H1 (cell line): ENCODE results near the gene ELMO1. TPM values are rescaled to one million over a fixed set of nuclear protein-coding genes. Genes with fewer than 3 reads are reported as not detected.

Experiments
- CTCF ChIA-PET: fragments of 300-600 bp; sonication (Branson Sonifier 250); formaldehyde crosslinking; loops from one replicate; lab custom pipeline; 2021; ENCODE audit not compliant: partially characterized antibody; lab: Charles Lee
- POLR2A ChIA-PET: fragments of 300-600 bp; sonication (Branson Sonifier 250); formaldehyde crosslinking; loops from one replicate; lab custom pipeline; 2021; ENCODE audit warnings: inconsistent platforms; ENCODE audit not compliant: partially characterized antibody; lab: Charles Lee
- DNase-seq, 2 experiments: peaks; one replicate each; pipeline versions ENCODE4 v3.0.0 to v3.0.0-alpha.2; 2010 to 2022; ENCODE audit warnings: low spot score in 2 of 2, low read depth in 1 of 2, mixed read lengths in 1 of 2
- FAIRE-seq: peaks from 2 replicates; lab custom pipeline; 2011; peaks lifted over from hg19 to GRCh38; lab: Jason Lieb, UNC
- H2AFZ ChIP-seq: 2 replicates; pipeline ENCODE4 v1.8.1; 2012; ENCODE audit warnings: low read length, inconsistent platforms
- H2AK5ac ChIP-seq: 2 replicates; pipeline ENCODE4 v1.6.1; 2013; ENCODE audit warnings: low read depth, low read length
- H2BK120ac ChIP-seq: replicated peaks from 2 replicates; pipeline ENCODE3; 2013; ENCODE audit warnings: low read depth, low read length, inconsistent platforms
- H2BK12ac ChIP-seq: 2 replicates; pipeline ENCODE4 v1.6.1; 2013; ENCODE audit warnings: low read depth, low read length
- H2BK15ac ChIP-seq: 2 replicates; pipeline ENCODE4 v1.6.1; 2013; ENCODE audit warnings: low read length
- H2BK20ac ChIP-seq: 2 replicates; pipeline ENCODE4 v1.6.1; 2013; ENCODE audit warnings: low read length
- H2BK5ac ChIP-seq: 2 replicates; pipeline ENCODE4 v1.6.1; 2013; ENCODE audit warnings: low read depth, low read length
- H3K14ac ChIP-seq: 2 replicates; pipeline ENCODE4 v1.6.1; 2013; ENCODE audit warnings: inconsistent platforms; ENCODE audit not compliant: insufficient read length
- H3K18ac ChIP-seq: 2 replicates; pipeline ENCODE4 v1.6.1; 2013; ENCODE audit warnings: low read length; ENCODE audit errors: extremely low read depth
- H3K23ac ChIP-seq: 2 replicates; pipeline ENCODE4 v1.6.1; 2013; ENCODE audit warnings: inconsistent platforms; ENCODE audit not compliant: insufficient read length
- H3K23me2 ChIP-seq: 2 replicates; pipeline ENCODE4 v1.6.1; 2013; ENCODE audit warnings: low read depth, low read length
- H3K27ac ChIP-seq: 2 replicates; pipeline ENCODE4 v1.6.1; 2011; ENCODE audit warnings: low read depth, low read length, inconsistent platforms
- H3K27me3 ChIP-seq, 4 experiments: replicated peaks in 1 of 4; 1 replicate in 1 of 4; 2 replicates in 3 of 4; pipeline versions ENCODE4 v1.6.1 to v1.8.1; 2011 to 2013; ENCODE audit warnings: low read length in 3 of 4, mild to moderate bottlenecking in 3 of 4, inconsistent platforms in 2 of 4, mixed read lengths in 2 of 4, moderate library complexity in 1 of 4; ENCODE audit not compliant: control insufficient read depth in 3 of 4, insufficient read depth in 3 of 4; ENCODE audit errors: extremely low read depth in 1 of 4
- H3K36me3 ChIP-seq, 4 experiments: 2 replicates each; pipeline versions ENCODE4 v1.6.1 to v1.8.1; 2011 to 2013; ENCODE audit warnings: mild to moderate bottlenecking in 4 of 4, low read length in 3 of 4, moderate library complexity in 2 of 4, control low read depth in 1 of 4, inconsistent platforms in 1 of 4; ENCODE audit not compliant: insufficient read depth in 4 of 4, control insufficient read depth in 2 of 4
- H3K4ac ChIP-seq: replicated peaks from 2 replicates; pipeline ENCODE3; 2013; ENCODE audit warnings: low read length, low read depth, mixed read lengths, inconsistent platforms; ENCODE audit not compliant: insufficient read length
- H3K4me1 ChIP-seq, 4 experiments: replicated peaks in 1 of 4; 1 replicate in 1 of 4; 2 replicates in 3 of 4; pipeline versions ENCODE4 v1.6.1 to v1.8.1; 2011 to 2013; ENCODE audit warnings: low read length in 3 of 4, inconsistent platforms in 2 of 4, mixed read lengths in 1 of 4; ENCODE audit not compliant: insufficient read depth in 4 of 4, control insufficient read depth in 3 of 4
- H3K4me2 ChIP-seq, 2 experiments: 2 replicates each; pipeline versions ENCODE4 v1.6.1 to v1.8.1; 2011 to 2013; ENCODE audit warnings: low read depth in 2 of 2, low read length in 2 of 2, control low read depth in 1 of 2, inconsistent platforms in 1 of 2, mild to moderate bottlenecking in 1 of 2; ENCODE audit not compliant: insufficient read depth in 1 of 2
- H3K4me3 ChIP-seq, 4 experiments: fragments of 200-600, 300-600 bp in 1 of 4; sonication (generic), shearing (Covaris generic), sonication (Bioruptor Twin) in 1 of 4; 2 replicates each; pipeline versions ENCODE4 v1.5.1 to v1.8.1; 2011 to 2016; ENCODE audit warnings: low read length in 4 of 4, low read depth in 3 of 4, control low read depth in 2 of 4, inconsistent platforms in 2 of 4, mild to moderate bottlenecking in 2 of 4, mixed read lengths in 1 of 4, moderate library complexity in 1 of 4; ENCODE audit not compliant: insufficient read depth in 2 of 4; ENCODE audit errors: extremely low read depth in 1 of 4
- H3K56ac ChIP-seq: replicated peaks from 2 replicates; pipeline ENCODE3; 2013; ENCODE audit warnings: low read depth, mild to moderate bottlenecking, mixed read lengths, low read length, inconsistent platforms; ENCODE audit not compliant: insufficient read length
- H3K79me1 ChIP-seq: 2 replicates; pipeline ENCODE4 v1.6.1; 2013; ENCODE audit warnings: low read depth, low read length, control low read depth
- H3K79me2 ChIP-seq, 2 experiments: 2 replicates each; pipeline versions ENCODE4 v1.6.1 to v1.8.1; 2012 to 2013; ENCODE audit warnings: low read length in 2 of 2, mild to moderate bottlenecking in 2 of 2, inconsistent platforms in 1 of 2; ENCODE audit not compliant: insufficient read depth in 2 of 2, control insufficient read depth in 1 of 2
- H3K9ac ChIP-seq, 4 experiments: replicated peaks in 1 of 4; 1 replicate in 1 of 4; 2 replicates in 3 of 4; pipeline versions ENCODE4 v1.6.1 to v1.8.1; 2011 to 2013; ENCODE audit warnings: low read depth in 3 of 4, low read length in 3 of 4, control low read depth in 2 of 4, mild to moderate bottlenecking in 2 of 4, moderate library complexity in 2 of 4, inconsistent platforms in 1 of 4; ENCODE audit errors: extremely low read depth in 1 of 4
- H3K9me3 ChIP-seq, 2 experiments: 2 replicates each; pipeline versions ENCODE4 v1.6.1 to v1.8.1; 2012 to 2013; ENCODE audit warnings: mild to moderate bottlenecking in 2 of 2, moderate library complexity in 2 of 2, control low read depth in 1 of 2, inconsistent platforms in 1 of 2, low read depth in 1 of 2, low read length in 1 of 2, mixed read lengths in 1 of 2; ENCODE audit not compliant: insufficient read depth in 2 of 2
- H4K20me1 ChIP-seq, 2 experiments: replicated peaks in 1 of 2; 2 replicates each; pipeline versions ENCODE3 to v1.8.1; 2011 to 2013; ENCODE audit warnings: inconsistent platforms in 2 of 2, low read length in 2 of 2, mild to moderate bottlenecking in 1 of 2; ENCODE audit not compliant: insufficient read depth in 2 of 2, control insufficient read depth in 1 of 2
- H4K5ac ChIP-seq: 2 replicates; pipeline ENCODE4 v1.6.1; 2013; ENCODE audit warnings: low read length, low read depth, mixed read lengths, inconsistent platforms; ENCODE audit not compliant: insufficient read length
- H4K8ac ChIP-seq: 2 replicates; pipeline ENCODE4 v1.8.0; 2013; ENCODE audit warnings: mild to moderate bottlenecking, moderate library complexity, low read length, inconsistent platforms; ENCODE audit not compliant: insufficient read depth; ENCODE audit errors: extremely low read depth
- H4K91ac ChIP-seq: replicated peaks from 2 replicates; pipeline ENCODE3; 2013; ENCODE audit warnings: low read length, mixed read lengths, inconsistent platforms; ENCODE audit not compliant: insufficient read length
- RBBP5 ChIP-seq: IDR thresholded peaks from 2 replicates; pipeline ENCODE4 v1.7.1; 2012; ENCODE audit warnings: low read depth, mild to moderate bottlenecking, inconsistent platforms, low read length, moderate library complexity, borderline replicate concordance
- SUZ12 ChIP-seq: fragments of 200-600 bp; sonication (generic); IDR thresholded peaks from 2 replicates; pipeline ENCODE4 v1.6.1; 2012; ENCODE audit warnings: mild to moderate bottlenecking, inconsistent platforms, low read length, moderate library complexity, mixed read lengths
- WGBS, 2 experiments: shearing (Covaris generic) in 1 of 2; methylation state at CpG; one replicate each; pipeline versions ENCODE4 v1.1.6 to v1.1.7; 2013 to 2015; ENCODE audit warnings: low lambda C conversion rate in 2 of 2, mixed read lengths in 2 of 2, inconsistent platforms in 1 of 2, low coverage in 1 of 2, missing lambda C conversion rate in 1 of 2; ENCODE audit not compliant: insufficient replicate concordance in 2 of 2, insufficient coverage in 1 of 2, insufficient read length in 1 of 2; ENCODE audit errors: extremely low coverage in 1 of 2, missing lambda C conversion rate in 1 of 2; 5-methylcytosine and 5-hydroxymethylcytosine counted together
- polyA plus RNA-seq, 7 experiments: library from polyadenylated mRNA; depleted of rRNA in 3 of 7; stranded (reverse) in 5 of 7; unstranded in 2 of 7; fragments of >200 nt in 5 of 7; fragments of 200-250 nt in 2 of 7; gene quantifications; 1 replicate in 5 of 7; 2 replicates in 1 of 7; 4 replicates in 1 of 7; pipeline versions ENCODE4 v1.2.1 to v1.2.3, GENCODE V29; 2011 to 2013; ENCODE audit warnings: missing spikeins in 2 of 7, mixed read lengths in 2 of 7
- total RNA-seq: library from RNA; stranded (reverse); fragmentation: NEBNext Ultra II Directional; extraction: Animal tissue kit (Norgen Biotek cat#: 25700); gene quantifications from 2 replicates; pipeline ENCODE4 v1.2.1, GENCODE V29; 2021

Gene ELMO1
- total and polyA plus RNA-seq, 2 of the 8 experiments (the other 6 are each of a cell fraction or from before 2014, with no cell fraction given) = 18.4 to 21.0 TPM

DNA sequence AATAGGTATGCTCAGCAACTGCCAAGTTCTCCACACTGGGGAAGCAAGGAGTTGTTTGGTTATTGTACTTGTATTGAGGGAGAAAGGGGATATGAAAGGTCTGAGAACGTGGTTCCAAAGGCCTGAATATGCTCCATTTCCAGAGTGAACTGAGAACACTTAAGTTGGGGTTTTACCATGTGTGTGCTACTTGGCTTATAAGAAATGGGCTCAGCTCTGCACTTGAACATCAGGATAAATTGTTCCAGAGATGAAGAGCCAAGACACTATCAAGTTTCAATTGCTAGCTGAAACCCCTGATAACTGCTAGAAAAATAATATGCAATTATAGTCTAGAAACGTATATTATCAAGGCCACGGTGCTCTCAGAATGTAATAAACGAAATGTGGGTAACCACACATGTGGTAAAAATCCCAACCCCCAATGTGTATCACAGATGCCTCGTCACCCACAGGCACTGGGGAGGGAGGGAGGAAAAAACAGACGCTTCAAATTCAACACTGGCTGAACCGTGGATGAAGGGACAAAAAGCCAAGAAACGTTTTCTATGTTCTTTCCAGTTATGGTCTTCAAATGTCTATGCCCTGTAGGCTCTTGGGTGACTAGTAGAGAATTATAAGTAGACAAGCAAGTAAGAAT lies 16.3 kb downstream of the ELMO1 start:
- Histone ChIP-seq H3K14ac (no peak overlapping the region), H3K27me3 (no peaks in the 10 kb centered on the region), H2AK5ac (no peak overlapping the region), H2BK5ac (no peak overlapping the region), H4K20me1 (no peaks in the 10 kb centered on the region), H3K27ac (no peak overlapping the region), H3K4ac (no peak overlapping the region), H2AFZ (no peak overlapping the region), H3K4me2 (no peak overlapping the region), H3K9ac (no peak overlapping the region), H3K56ac (no peak overlapping the region), H4K5ac (no peak overlapping the region), H4K8ac (no peak overlapping the region), H3K79me1 (no peaks in the 10 kb centered on the region), H4K91ac (no peak overlapping the region), H2BK12ac (no peak overlapping the region), H3K4me1 (peaks cover 0 to 4% (median under 1%) of the 10 kb centered on the region in 4 experiments; a peak in 4 of 7 replicates), H3K23me2 (no peaks in the 10 kb centered on the region), H3K36me3 (no peaks in the 10 kb centered on the region), H2BK15ac (no peak overlapping the region), H3K79me2 (peaks cover 0 to 21% of the 10 kb centered on the region in 2 experiments; a peak in 2 of 4 replicates), H3K9me3 (no peaks in the 10 kb centered on the region), H2BK120ac (no peak overlapping the region), H2BK20ac (no peak overlapping the region), H3K4me3 (no peak overlapping the region), H3K23ac (no peak overlapping the region), H3K18ac (no peak overlapping the region)
- no peak for DNase-seq
- ChIA-PET POLR2A (no interaction called here), CTCF (no interaction called here)
- no peak for TF ChIP-seq SUZ12
- TF ChIP-seq RBBP5 = 0 out of 2 replicates have a peak, but pooled peaks have one; percentile 0
- no peak for FAIRE-seq
- WGBS, 2 experiments = 64% methylated on average over 8 of the region's 8 CpGs; no CpG with 5 or more reads in 1 of the 2 experiments
